HepG2 (cell line): ENCODE results near the gene MED25. TPM values are rescaled to one million over a fixed set of nuclear protein-coding genes. Genes with fewer than 3 reads are reported as not detected.
A peak's percentile ranks its signal among the peaks of the same experiment; 100 is the strongest.

Experiments used
- ADNP ChIP-seq: sonication (generic); formaldehyde crosslinking; IDR thresholded peaks from 2 replicates; pipeline ENCODE4 v1.4.0; 2020; ENCODE audit warnings: missing genetic modification reagents
- CHD4 ChIP-seq: fragments of 200-600 bp; sonication (generic); IDR thresholded peaks from 2 replicates; pipeline ENCODE4 v1.7.0; 2017; ENCODE audit warnings: mild to moderate bottlenecking, low read length, borderline replicate concordance
- GMEB2 ChIP-seq: IDR thresholded peaks from 2 replicates; pipeline ENCODE4 v1.6.1; 2016; ENCODE audit warnings: missing biosample characterization, missing genetic modification reagents, low read depth
- JUNB ChIP-seq: sonication (generic); formaldehyde crosslinking; IDR thresholded peaks from 2 replicates; pipeline ENCODE4 v1.8.0; 2022; ENCODE audit warnings: missing genetic modification reagents, mild to moderate bottlenecking, borderline replicate concordance
- KLF9 ChIP-seq: IDR thresholded peaks from 2 replicates; pipeline ENCODE4 v1.6.1; 2016; ENCODE audit warnings: low read depth
- MAF1 ChIP-seq: sonication (generic); formaldehyde crosslinking; IDR thresholded peaks from 2 replicates; pipeline ENCODE4 v1.5.0; 2020; ENCODE audit warnings: missing genetic modification reagents, borderline replicate concordance
- PHF8 ChIP-seq: sonication (generic); formaldehyde crosslinking; IDR thresholded peaks from 2 replicates; pipeline ENCODE4 v1.5.0; 2020; ENCODE audit warnings: missing genetic modification reagents
- SMARCC2 ChIP-seq: fragments of 450-650 bp; IDR thresholded peaks from 2 replicates; pipeline ENCODE4 v1.6.1; 2017; ENCODE audit warnings: antibody characterized with exemption, mild to moderate bottlenecking
- ZKSCAN5 ChIP-seq: sonication (generic); formaldehyde crosslinking; IDR thresholded peaks from 2 replicates; pipeline ENCODE4 v1.5.1; 2020; ENCODE audit warnings: mild to moderate bottlenecking, missing genetic modification reagents
- ZNF180 ChIP-seq: sonication (generic); formaldehyde crosslinking; IDR thresholded peaks from 2 replicates; pipeline ENCODE4 v1.4.0; 2020; ENCODE audit warnings: low read depth, missing genetic modification reagents, borderline replicate concordance
- ZNF296 ChIP-seq: sonication (generic); formaldehyde crosslinking; conservative IDR thresholded peaks from 2 replicates; pipeline ENCODE4 v1.5.0; 2020; ENCODE audit warnings: mild to moderate bottlenecking, missing genetic modification reagents
- ZNF317 ChIP-seq: sonication (generic); formaldehyde crosslinking; IDR thresholded peaks from 2 replicates; pipeline ENCODE4 v1.5.0; 2020; ENCODE audit warnings: mild to moderate bottlenecking, missing genetic modification reagents
- ZNF318 ChIP-seq: sonication (generic); formaldehyde crosslinking; IDR thresholded peaks from 2 replicates; pipeline ENCODE4 v1.4.0; 2020; ENCODE audit warnings: mild to moderate bottlenecking, missing genetic modification reagents
- polyA plus RNA-seq, 8 experiments: library from polyadenylated mRNA; depleted of rRNA in 3 of 8; stranded (reverse) in 7 of 8; unstranded in 1 of 8; fragments of >200 nt; fragmentation: Illumina TruSeq in 4 of 8; extraction: Trizol in 4 of 8; gene quantifications; 2 replicates each; pipeline versions ENCODE4 v1.2.1 to v1.2.3, GENCODE V29; 2011 to 2016; ENCODE audit warnings: low read depth in 4 of 8, missing spikeins in 1 of 8, mixed read lengths in 1 of 8; ENCODE audit not compliant: insufficient read depth in 1 of 8
- total RNA-seq, 5 experiments: library from RNA; depleted of rRNA; stranded (reverse); fragments of >200 nt; fragmentation: Illumina TruSeq; extraction: Trizol; gene quantifications; 2 replicates each; pipeline ENCODE4 v1.2.3, GENCODE V29; 2016; ENCODE audit warnings: low read depth in 1 of 5
- TF ChIP-seq, protein P1 (sequence below): sonication (generic); formaldehyde crosslinking; IDR thresholded peaks from 2 replicates; pipeline ENCODE4 v1.8.0; 2022; ENCODE audit warnings: missing genetic modification reagents, mild to moderate bottlenecking, moderate library complexity, borderline replicate concordance
- TF ChIP-seq, protein P2 (sequence below): sonication (generic); formaldehyde crosslinking; IDR thresholded peaks from 2 replicates; pipeline ENCODE4 v1.9.0; 2021; ENCODE audit warnings: missing genetic modification reagents, mild to moderate bottlenecking, borderline replicate concordance

Gene MED25
- total and polyA plus RNA-seq, 2 of the 13 experiments (the other 11 are each of a cell fraction or from before 2014, with no cell fraction given): 11.1 to 15.1 TPM

GRCh38 chr19:49866933-49867782, 49.1 kb downstream of the MED25 start, which contains the start of gene PNKP (continued):
- TF ChIP-seq ZNF318 (CRISPR knock-in tag): peak; percentile 72; the same call in 1 of the 2 replicates
- TF ChIP-seq JUNB: no peak; the same call in 1 of the 2 replicates
- TF ChIP-seq, protein P1, sequence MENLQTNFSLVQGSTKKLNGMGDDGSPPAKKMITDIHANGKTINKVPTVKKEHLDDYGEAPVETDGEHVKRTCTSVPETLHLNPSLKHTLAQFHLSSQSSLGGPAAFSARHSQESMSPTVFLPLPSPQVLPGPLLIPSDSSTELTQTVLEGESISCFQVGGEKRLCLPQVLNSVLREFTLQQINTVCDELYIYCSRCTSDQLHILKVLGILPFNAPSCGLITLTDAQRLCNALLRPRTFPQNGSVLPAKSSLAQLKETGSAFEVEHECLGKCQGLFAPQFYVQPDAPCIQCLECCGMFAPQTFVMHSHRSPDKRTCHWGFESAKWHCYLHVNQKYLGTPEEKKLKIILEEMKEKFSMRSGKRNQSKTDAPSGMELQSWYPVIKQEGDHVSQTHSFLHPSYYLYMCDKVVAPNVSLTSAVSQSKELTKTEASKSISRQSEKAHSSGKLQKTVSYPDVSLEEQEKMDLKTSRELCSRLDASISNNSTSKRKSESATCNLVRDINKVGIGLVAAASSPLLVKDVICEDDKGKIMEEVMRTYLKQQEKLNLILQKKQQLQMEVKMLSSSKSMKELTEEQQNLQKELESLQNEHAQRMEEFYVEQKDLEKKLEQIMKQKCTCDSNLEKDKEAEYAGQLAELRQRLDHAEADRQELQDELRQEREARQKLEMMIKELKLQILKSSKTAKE (CRISPR knock-in tag): no peak; the same call in 1 of the 2 replicates
- TF ChIP-seq, protein P2, sequence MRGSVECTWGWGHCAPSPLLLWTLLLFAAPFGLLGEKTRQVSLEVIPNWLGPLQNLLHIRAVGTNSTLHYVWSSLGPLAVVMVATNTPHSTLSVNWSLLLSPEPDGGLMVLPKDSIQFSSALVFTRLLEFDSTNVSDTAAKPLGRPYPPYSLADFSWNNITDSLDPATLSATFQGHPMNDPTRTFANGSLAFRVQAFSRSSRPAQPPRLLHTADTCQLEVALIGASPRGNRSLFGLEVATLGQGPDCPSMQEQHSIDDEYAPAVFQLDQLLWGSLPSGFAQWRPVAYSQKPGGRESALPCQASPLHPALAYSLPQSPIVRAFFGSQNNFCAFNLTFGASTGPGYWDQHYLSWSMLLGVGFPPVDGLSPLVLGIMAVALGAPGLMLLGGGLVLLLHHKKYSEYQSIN (CRISPR knock-in tag): no peak
- TF ChIP-seq CHD4: no peak
- no peak for TF ChIP-seq SMARCC2
- peak; percentile 89 for TF ChIP-seq PHF8
- no peak for TF ChIP-seq ZKSCAN5 (CRISPR knock-in tag)
- no peak for TF ChIP-seq ZNF296 (CRISPR knock-in tag)
- TF ChIP-seq GMEB2: no peak
- TF ChIP-seq ZNF317 (CRISPR knock-in tag): peak; percentile 84
- TF ChIP-seq ADNP: no peak
- peak; percentile 96 for TF ChIP-seq KLF9 (CRISPR knock-in tag)
- TF ChIP-seq ZNF180 (CRISPR knock-in tag): no peak
- 0 out of 2 replicates have a peak, but pooled peaks have one; percentile 27 for TF ChIP-seq MAF1 (CRISPR knock-in tag)
